K562 (cell line): ENCODE results near the gene NAT14. TPM values are rescaled to one million over a fixed set of nuclear protein-coding genes. Genes with fewer than 3 reads are reported as not detected.
A peak's percentile ranks its signal among the peaks of the same experiment; 100 is the strongest.

ENCODE experiments used
- BCL6 ChIP-seq: fragments of 250-450 bp; sonication (Bioruptor Pico); IDR thresholded peaks from 2 replicates; pipeline ENCODE4 v1.4.0; 2020
- GTF2E2 ChIP-seq: fragments of 200-800 bp; sonication (Bioruptor generic); IDR thresholded peaks from 2 replicates; pipeline ENCODE4 v1.6.1; 2016; ENCODE audit warnings: missing genetic modification characterization, missing compliant biosample characterization
- GTF2F1 ChIP-seq: IDR thresholded peaks from 2 replicates; pipeline ENCODE4 v1.6.1; 2011; ENCODE audit warnings: low read depth, low read length, improper control_type of control experiment
- HMGN3 ChIP-seq: IDR thresholded peaks from 2 replicates; pipeline ENCODE4 v1.6.1; 2011; ENCODE audit warnings: borderline replicate concordance, low read depth, mild to moderate bottlenecking, mixed read lengths, low read length; ENCODE audit not compliant: insufficient read length; ENCODE audit errors: extremely low read depth
- HSF4 ChIP-seq: fragments of 250-450 bp; sonication (Bioruptor Pico); IDR thresholded peaks from 2 replicates; pipeline ENCODE4 v2.1.2; 2022; ENCODE audit warnings: mild to moderate bottlenecking, moderate library complexity, borderline replicate concordance
- MECOM ChIP-seq: fragments of 250-450 bp; sonication (Bioruptor Pico); IDR thresholded peaks from 2 replicates; pipeline ENCODE4 v1.8.0; 2022; ENCODE audit warnings: inconsistent platforms
- NRF1 ChIP-seq, 2 experiments: fragments of 450-650 bp; IDR thresholded peaks in 1 of 2; conservative IDR thresholded peaks in 1 of 2; 2 replicates each; pipeline ENCODE4 v1.6.1; 2014; ENCODE audit warnings: mild to moderate bottlenecking in 2 of 2
- NUFIP1 ChIP-seq: fragments of 450-650 bp; IDR thresholded peaks from 2 replicates; pipeline ENCODE4 v1.6.1; 2018; ENCODE audit not compliant: partially characterized antibody
- PCBP1 ChIP-seq: fragments of 200-400 bp; formaldehyde crosslinking; IDR thresholded peaks from 2 replicates; pipeline ENCODE4 v1.6.1; 2018; ENCODE audit warnings: mild to moderate bottlenecking, low read depth, low read length; ENCODE audit not compliant: poor library complexity, severe bottlenecking
- PHF8 ChIP-seq: fragments of 200-600 bp; sonication (generic); IDR thresholded peaks from 2 replicates; pipeline ENCODE4 v1.6.1; 2012; ENCODE audit warnings: mixed run types, mild to moderate bottlenecking, inconsistent platforms, low read length, moderate library complexity, borderline replicate concordance
- SAP30 ChIP-seq: fragments of 200-600 bp; sonication (generic); IDR thresholded peaks from 2 replicates; pipeline ENCODE4 v1.6.1; 2012; ENCODE audit warnings: borderline replicate concordance, low read depth, mild to moderate bottlenecking, moderate library complexity, low read length, control low read depth, inconsistent platforms; ENCODE audit not compliant: insufficient read depth, poor library complexity, severe bottlenecking
- SMARCB1 ChIP-seq: IDR thresholded peaks from 2 replicates; pipeline ENCODE4 v1.6.1; 2011; ENCODE audit warnings: improper control_type of control experiment, low read depth; ENCODE audit not compliant: insufficient read length
- TAF1 ChIP-seq: IDR thresholded peaks from 2 replicates; pipeline ENCODE4 v1.6.1; 2011; ENCODE audit warnings: mild to moderate bottlenecking, low read length, moderate library complexity; ENCODE audit not compliant: insufficient read depth, control insufficient read depth, severe bottlenecking; ENCODE audit errors: extremely low read depth
- THRAP3 ChIP-seq: fragments of 450-650 bp; IDR thresholded peaks from 2 replicates; pipeline ENCODE4 v1.6.1; 2016; ENCODE audit warnings: mild to moderate bottlenecking, inconsistent platforms, borderline replicate concordance
- ZNF224 ChIP-seq: sonication (generic); formaldehyde crosslinking; IDR thresholded peaks from 2 replicates; pipeline ENCODE4 v1.8.0; 2022; ENCODE audit warnings: mild to moderate bottlenecking, missing genetic modification reagents
- polyA plus RNA-seq, 8 experiments: library from polyadenylated mRNA; depleted of rRNA in 4 of 8; stranded (reverse) in 5 of 8; unstranded in 3 of 8; fragments of >200 nt; fragmentation: Nextera tagmentation in 2 of 8; fragmentation: Illumina TruSeq in 1 of 8; extraction: Ambion mirVana in 2 of 8; extraction: Trizol in 1 of 8; gene quantifications; 2 replicates each; pipeline versions ENCODE4 v1.2.1 to v1.2.3, GENCODE V29; 2011 to 2014; ENCODE audit warnings: inconsistent platforms in 1 of 8, missing spikeins in 1 of 8
- total RNA-seq, 7 experiments: library from RNA; depleted of rRNA in 6 of 7; stranded (reverse); fragments of >200 nt in 6 of 7; fragmentation: Illumina TruSeq in 2 of 7; extraction: Trizol in 2 of 7; gene quantifications; 2 replicates each; pipeline versions ENCODE4 v1.2.1 to v1.2.3, GENCODE V29; 2011 to 2021; ENCODE audit warnings: low replicate concordance in 1 of 7
- TF ChIP-seq, protein P1 (sequence below): fragments of 250-450 bp; sonication (Bioruptor Pico); IDR thresholded peaks from 2 replicates; pipeline ENCODE4 v1.4.0; 2020
- TF ChIP-seq, protein P2 (sequence below), 2 experiments: fragments of 450-650 bp; IDR thresholded peaks; 2 replicates each; pipeline ENCODE4 v1.6.1; 2016
- TF ChIP-seq, protein P3 (sequence below): sonication (generic); formaldehyde crosslinking; IDR thresholded peaks from 2 replicates; pipeline ENCODE4 v1.8.0; 2022; ENCODE audit warnings: mild to moderate bottlenecking, low read depth, missing genetic modification reagents

Gene NAT14
- total and polyA plus RNA-seq, 9 of the 15 experiments (the other 6 are each of a cell fraction or from before 2014, with no cell fraction given): 2.4 to 77.0 (median 26.7) TPM

DNA sequence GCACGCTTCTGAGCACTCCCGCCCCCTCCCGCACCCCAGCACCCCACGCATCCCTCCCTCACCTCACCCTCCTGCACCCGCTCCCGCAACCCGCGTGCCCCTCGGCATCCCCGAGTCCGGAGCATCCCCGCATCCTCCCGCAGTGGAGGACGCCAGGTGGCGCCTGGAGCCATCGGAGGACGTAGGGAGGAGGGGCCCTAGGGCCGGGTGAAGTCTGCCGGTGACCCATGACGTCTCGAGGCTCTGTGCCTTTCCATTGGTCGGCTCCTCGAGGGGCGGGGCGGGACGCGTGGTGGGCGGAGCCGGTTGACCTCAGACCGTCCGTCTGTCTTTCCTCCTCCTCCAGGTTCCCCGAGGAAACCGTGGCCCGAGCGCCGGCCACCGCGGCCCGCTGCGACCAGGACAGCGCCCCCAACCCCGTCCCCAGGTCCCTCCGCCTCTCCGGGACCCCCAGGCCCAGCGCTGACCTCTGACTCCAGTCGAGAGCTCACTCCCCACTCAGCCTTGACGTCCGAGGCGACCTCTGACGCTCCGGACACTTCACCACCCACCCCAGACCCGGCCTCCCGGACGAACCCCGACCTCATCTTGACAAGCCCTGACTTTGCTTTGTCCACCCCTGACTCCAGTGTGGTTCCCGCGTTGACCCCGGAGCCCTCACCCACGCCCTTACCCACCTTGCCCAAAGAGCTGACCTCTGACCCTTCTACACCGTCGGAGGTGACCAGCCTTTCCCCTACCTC is 32.1 kb downstream of the NAT14 start (continued):
- TF ChIP-seq, protein P1, sequence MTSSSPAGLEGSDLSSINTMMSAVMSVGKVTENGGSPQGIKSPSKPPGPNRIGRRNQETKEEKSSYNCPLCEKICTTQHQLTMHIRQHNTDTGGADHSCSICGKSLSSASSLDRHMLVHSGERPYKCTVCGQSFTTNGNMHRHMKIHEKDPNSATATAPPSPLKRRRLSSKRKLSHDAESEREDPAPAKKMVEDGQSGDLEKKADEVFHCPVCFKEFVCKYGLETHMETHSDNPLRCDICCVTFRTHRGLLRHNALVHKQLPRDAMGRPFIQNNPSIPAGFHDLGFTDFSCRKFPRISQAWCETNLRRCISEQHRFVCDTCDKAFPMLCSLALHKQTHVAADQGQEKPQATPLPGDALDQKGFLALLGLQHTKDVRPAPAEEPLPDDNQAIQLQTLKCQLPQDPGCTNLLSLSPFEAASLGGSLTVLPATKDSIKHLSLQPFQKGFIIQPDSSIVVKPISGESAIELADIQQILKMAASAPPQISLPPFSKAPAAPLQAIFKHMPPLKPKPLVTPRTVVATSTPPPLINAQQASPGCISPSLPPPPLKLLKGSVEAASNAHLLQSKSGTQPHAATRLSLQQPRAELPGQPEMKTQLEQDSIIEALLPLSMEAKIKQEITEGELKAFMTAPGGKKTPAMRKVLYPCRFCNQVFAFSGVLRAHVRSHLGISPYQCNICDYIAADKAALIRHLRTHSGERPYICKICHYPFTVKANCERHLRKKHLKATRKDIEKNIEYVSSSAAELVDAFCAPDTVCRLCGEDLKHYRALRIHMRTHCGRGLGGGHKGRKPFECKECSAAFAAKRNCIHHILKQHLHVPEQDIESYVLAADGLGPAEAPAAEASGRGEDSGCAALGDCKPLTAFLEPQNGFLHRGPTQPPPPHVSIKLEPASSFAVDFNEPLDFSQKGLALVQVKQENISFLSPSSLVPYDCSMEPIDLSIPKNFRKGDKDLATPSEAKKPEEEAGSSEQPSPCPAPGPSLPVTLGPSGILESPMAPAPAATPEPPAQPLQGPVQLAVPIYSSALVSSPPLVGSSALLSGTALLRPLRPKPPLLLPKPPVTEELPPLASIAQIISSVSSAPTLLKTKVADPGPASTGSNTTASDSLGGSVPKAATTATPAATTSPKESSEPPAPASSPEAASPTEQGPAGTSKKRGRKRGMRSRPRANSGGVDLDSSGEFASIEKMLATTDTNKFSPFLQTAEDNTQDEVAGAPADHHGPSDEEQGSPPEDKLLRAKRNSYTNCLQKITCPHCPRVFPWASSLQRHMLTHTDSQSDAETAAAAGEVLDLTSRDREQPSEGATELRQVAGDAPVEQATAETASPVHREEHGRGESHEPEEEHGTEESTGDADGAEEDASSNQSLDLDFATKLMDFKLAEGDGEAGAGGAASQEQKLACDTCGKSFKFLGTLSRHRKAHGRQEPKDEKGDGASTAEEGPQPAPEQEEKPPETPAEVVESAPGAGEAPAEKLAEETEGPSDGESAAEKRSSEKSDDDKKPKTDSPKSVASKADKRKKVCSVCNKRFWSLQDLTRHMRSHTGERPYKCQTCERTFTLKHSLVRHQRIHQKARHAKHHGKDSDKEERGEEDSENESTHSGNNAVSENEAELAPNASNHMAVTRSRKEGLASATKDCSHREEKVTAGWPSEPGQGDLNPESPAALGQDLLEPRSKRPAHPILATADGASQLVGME (CRISPR knock-in tag): no peak
- TF ChIP-seq GTF2E2 (tag): no peak
- TF ChIP-seq NRF1 (conservative IDR thresholded peaks at IDR 0.05 in 1 of 2, IDR thresholded peaks at IDR 0.05 in 1 of 2): no peak
- no peak for TF ChIP-seq SAP30
- TF ChIP-seq PHF8: peak; percentile 46; the same call in 1 of the 2 replicates
- no peak for TF ChIP-seq SMARCB1
- TF ChIP-seq TAF1: no peak
- no peak for TF ChIP-seq MECOM (CRISPR knock-in tag)
- TF ChIP-seq, protein P2, sequence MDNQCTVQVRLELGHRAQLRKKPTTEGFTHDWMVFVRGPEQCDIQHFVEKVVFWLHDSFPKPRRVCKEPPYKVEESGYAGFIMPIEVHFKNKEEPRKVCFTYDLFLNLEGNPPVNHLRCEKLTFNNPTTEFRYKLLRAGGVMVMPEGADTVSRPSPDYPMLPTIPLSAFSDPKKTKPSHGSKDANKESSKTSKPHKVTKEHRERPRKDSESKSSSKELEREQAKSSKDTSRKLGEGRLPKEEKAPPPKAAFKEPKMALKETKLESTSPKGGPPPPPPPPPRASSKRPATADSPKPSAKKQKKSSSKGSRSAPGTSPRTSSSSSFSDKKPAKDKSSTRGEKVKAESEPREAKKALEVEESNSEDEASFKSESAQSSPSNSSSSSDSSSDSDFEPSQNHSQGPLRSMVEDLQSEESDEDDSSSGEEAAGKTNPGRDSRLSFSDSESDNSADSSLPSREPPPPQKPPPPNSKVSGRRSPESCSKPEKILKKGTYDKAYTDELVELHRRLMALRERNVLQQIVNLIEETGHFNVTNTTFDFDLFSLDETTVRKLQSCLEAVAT (IDR thresholded peaks at IDR 0.05): peak in 1 of 2 experiments; percentile 15; a peak in 1 of 4 replicates
- TF ChIP-seq PCBP1: peak; percentile 81
- no peak for TF ChIP-seq THRAP3
- TF ChIP-seq, protein P3, sequence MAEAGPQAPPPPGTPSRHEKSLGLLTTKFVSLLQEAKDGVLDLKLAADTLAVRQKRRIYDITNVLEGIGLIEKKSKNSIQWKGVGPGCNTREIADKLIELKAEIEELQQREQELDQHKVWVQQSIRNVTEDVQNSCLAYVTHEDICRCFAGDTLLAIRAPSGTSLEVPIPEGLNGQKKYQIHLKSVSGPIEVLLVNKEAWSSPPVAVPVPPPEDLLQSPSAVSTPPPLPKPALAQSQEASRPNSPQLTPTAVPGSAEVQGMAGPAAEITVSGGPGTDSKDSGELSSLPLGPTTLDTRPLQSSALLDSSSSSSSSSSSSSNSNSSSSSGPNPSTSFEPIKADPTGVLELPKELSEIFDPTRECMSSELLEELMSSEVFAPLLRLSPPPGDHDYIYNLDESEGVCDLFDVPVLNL (CRISPR knock-in tag): no peak
- TF ChIP-seq NUFIP1: no peak
- peak; percentile 80 for TF ChIP-seq HMGN3
- no peak for TF ChIP-seq BCL6 (CRISPR knock-in tag)
- TF ChIP-seq HSF4 (CRISPR knock-in tag): no peak
- TF ChIP-seq GTF2F1: peak; percentile 97; the same call in 1 of the 2 replicates
- no peak for TF ChIP-seq ZNF224 (CRISPR knock-in tag)
